Measurements from ENCODE around the gene PRKAR1A.
"Not testable (repeated sequence)": the region's sequence is repeated elsewhere in the genome, so short reads cannot be mapped to it uniquely, and the experiment has no call there.

PRKAR1A gene

DNA sequence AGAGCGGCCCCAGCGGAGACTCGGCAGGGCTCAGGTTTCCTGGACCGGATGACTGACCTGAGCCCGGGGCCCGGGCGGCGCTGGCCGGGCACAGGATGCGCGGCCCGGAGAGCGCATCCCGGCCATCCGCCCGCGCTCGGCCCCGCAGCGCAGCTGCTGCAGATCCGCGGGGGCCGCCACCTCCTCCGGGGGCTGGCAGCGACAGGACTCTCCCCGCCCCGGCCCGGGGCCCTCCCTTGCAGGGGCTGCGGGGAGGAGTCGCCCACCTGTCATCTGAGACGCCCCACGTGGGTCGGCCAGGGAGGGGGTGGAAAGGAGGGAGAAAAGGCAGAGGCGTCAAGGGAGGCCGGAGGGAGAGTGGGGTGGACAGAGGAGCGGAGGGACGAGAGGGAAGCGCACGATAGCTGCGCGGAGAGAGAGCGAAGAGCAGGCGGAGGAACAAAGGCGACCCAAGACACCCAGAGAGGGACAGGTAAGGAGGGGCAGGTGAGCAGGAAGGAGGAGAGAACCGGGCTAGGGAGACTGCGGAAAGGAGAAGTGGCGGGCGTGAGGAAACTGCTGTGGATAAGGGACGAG, 471 bp upstream of the PRKAR1A start:
- peak; percentile 74 for DNase-seq

DNA sequence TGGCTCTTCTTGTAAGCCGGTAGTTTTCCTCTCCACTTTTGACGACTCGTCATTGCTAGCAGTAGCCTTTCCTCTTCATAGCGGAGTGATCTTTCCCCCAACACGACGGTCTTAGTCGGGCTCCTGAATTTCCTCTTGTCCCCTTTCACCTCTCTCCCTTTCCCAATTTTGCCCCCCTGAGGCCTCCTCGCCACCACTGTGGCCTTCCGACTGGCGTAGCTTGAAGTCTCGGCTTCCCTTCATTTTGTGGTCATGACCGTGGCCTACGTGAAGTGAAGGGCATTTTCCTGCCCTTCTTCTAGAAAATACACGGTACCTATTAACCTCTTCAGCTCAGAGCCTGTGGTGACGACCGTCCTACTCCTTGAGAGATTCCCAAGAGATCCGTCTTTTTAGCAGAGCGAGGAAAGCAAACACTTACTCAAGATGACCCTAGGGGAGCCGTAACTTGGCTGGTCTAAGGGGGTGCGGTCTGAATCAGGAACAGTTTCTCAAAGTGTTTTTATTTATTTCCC, 787 bp downstream of the PRKAR1A start:
- DNase-seq: peak; percentile 78

DNA sequence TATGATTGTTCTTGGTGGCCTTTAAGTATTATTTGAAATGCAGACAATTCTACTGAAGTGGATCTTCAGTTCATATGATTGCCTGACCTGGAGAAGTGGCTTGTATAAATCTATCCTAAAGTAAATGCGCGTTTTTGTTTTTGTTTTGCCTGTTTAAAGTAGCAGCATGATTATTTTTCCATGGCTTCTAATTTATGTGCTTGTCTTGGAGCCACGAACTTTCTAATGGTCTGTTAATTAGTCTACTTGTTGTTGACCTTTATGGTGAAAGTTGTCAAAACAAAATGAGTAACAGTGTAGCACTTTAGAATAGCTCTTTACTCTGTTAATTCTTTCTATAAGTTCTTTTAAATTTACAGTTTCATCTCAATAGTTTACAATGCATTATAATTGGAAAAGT, 1.7 kb downstream of the PRKAR1A start:
- no peak for DNase-seq

DNA sequence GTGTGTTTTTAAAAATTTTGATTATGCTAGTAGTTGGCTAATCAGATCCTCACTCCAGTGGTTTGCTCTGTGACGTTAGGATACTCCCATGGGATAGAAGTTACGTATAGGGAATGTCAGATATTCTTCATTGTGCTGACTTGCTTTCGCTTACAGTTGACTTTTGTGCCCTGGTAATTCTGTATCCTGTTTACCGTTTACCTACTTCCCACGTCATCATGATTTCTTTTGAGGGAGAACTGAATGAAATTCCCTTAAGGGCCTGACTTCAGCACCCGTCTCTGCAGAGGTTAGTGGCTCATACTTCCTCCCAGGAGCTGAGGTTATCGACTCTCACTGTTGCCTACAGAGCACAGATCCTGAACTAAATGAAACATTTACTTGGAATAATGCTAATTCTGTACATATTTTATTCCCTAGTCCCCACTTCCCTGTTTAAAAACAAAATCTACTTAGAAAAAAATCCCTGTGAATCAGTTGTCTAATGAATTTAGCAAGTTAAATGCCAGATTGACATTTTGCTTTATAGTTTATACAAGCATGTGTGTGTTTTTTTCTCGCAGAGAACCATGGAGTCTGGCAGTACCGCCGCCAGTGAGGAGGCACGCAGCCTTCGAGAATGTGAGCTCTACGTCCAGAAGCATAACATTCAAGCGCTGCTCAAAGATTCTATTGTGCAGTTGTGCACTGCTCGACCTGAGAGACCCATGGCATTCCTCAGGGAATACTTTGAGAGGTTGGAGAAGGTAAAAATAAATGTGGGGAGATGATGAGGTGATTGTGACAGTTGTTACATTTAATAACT, 2.8 kb downstream of the PRKAR1A start:
- DNase-seq: no peak

DNA sequence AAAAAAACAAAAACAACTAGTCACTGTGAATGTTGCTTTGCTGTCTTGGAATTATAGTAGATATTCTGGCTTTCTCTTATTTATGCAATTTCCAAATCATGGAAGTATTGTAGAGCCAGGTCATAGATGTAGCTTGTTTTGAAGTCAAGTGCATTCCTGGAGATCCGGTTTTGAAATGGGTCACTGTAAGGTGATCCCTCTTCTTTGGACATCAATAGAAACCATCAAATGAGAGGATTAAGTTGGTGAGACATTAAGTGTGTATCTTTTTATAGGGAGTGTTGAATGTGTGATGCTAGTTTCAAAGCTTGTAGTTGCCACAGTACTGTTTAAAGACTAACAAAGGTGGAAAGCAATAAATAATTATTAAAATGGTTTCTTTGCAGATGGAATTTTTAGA, 4.5 kb downstream of the PRKAR1A start:
- DNase-seq: no peak

DNA sequence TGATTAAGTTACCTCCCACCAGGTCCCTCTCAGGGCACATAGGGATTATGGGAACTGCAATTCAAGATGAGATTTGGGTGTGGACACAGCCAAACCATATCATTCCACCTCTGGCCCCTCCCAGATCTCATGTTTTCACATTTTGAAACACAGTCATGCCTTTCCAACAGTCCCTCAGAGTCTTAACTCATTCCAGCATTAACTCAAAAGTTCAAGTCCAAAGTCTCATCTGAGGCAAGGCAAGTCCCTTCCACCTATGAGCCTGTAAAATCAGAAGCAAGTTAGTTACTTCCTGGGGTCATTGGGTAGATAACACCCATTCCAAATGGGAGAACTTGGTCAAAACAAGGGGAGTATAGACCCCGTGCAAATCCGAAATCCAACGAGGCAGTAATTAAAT, 5.4 kb downstream of the PRKAR1A start:
- DNase-seq: not testable (repeated sequence)

DNA sequence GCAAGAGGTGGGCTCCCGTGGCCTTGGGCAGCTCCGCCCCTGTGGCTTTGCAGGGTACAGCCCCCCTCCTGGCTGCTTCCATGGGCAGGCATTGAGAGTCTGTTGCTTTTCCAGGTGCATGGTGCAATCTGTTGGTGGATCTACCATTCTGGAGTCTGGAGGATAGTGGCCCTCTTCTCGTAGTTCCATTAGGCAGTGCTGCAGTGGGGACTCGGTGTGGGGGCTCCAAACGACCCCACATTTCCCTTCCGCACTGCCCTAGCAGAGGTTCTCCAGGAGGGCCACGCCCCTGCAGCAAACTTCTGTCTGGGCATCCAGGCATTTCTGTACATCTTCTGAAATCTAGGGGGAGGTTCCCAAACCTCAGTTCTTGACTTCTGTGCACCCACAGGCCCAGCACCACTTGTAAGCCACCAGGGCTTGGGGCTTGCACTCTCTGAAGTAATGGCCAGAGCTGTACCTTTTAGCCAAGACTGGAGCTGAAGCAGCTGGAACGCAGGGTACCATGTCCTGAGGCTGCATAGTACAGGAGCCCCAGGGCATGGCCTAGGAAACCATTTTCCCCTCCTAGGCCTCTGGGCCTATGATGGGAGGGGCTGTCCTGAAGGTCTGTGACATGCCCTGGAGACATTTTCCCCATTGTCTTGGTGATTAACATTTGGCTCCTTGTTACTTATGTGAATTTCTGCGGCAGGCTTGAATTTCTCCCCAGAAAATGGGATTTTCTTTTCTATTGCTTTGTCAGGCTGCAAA, 6.0 kb downstream of the PRKAR1A start:
- no peak for DNase-seq

DNA sequence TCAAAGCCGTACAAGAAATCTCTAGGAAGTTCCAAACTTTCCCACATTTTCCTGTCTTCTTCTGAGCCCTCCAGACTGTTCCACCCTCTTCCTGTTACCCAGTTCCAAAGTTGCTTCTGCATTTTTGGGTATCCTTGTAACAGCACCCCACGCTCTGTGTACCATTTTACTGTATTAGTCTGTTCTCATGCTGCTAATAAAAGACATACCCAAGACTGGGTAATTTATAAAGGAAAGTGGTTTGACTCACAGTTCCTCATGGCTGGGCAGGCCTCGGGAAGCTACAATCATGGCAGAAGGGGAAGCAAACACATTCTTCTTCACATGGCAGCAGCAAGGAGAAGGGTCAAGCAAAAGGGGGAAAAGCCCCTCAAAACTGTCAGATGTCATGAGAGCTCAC, 6.8 kb downstream of the PRKAR1A start:
- not testable (repeated sequence) for DNase-seq

DNA sequence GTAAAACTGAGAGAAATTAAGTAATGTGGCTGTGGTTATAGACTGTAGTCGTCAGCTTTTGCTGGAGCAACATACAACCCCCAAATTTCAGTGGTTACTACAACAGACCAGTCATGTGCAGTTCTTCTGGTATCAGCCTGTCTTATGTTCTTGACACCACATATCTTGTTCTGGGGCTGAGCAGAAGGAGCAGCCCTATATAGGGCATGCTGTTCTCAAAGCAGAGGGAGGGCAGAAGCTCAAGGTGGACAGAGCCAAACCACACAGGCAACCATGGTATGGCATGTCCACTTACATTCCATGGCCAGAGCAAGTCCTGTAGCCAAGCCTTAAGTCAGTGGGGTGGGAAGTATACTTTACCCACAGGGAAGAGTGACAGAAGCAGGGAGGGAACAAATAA, 7.7 kb downstream of the PRKAR1A start:
- no peak for DNase-seq

DNA sequence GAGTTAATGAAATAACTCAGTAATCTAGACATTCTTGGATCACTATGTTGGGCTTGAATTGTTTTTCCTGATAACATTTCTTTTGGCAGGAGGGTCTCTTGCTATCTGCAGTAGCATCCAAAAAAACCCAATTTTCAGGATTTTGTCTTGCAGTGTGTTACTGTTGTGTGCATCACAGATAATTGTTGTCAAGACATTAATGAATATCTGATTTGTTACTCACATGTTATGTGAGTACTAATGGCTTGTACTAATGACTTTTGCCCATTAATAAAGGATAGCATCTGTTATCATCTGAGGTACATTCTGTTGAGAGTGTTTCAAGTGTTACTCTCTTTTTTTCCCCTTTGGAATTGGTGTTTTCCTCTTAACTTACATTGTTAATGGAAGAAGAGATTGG, 10.0 kb downstream of the PRKAR1A start:
- no peak for DNase-seq

DNA sequence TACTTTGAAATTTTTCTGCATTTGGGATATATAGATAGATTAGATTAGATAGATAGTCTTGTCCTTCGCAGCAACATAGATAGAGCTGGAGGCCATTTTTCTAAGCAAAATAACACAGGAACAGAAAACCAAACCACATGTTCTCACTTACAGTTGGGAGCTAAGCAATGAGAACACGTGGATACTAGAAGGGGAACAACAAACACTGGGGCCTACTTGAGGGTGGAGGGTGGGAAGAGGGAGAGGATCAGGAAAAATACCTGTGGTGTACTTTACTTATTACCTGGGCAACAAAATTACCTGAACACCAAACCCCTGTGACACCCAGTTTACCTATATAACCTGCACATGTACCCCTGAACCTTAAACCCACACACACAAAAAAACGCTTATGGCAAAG, 14.3 kb downstream of the PRKAR1A start:
- no peak for DNase-seq

DNA sequence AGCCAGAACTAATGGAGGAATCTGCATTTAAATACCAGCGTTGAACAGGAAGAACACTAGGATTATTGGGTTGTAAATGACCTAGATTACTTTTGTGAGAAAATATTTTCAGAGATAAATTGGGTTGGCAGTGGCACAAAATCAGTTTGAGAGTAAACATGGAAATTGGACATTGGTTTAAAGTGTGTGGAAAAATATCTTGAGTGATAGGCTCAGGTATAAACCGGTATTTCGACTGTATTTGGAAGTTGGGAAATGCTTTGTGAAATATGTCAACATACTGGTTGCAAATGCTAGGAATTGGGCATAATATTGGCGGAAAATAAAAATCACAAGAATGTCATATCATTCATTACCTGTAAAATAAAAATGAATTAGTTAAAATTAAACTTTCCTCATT, 15.1 kb downstream of the PRKAR1A start:
- DNase-seq: no peak

DNA sequence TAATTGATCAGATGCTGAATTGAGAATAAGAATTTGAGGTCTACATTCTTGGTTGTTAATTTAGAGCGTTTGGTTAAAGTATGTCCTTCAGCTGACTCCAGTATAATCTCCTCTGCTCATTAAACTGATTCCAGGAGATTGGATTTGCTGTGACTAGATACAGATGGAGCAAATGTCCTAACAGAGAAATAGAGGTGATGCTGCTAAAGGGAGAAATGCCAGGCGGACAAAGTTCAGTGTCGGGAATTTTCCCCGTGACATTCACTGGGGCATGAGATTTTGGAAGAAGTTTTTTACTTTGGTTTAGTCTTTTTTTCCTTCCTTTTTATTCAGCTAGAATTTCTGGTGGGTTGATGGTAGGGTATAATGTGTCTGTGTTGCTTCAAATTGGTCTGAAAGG, 19.0 kb downstream of the PRKAR1A start:
- DNase-seq: no peak

DNA sequence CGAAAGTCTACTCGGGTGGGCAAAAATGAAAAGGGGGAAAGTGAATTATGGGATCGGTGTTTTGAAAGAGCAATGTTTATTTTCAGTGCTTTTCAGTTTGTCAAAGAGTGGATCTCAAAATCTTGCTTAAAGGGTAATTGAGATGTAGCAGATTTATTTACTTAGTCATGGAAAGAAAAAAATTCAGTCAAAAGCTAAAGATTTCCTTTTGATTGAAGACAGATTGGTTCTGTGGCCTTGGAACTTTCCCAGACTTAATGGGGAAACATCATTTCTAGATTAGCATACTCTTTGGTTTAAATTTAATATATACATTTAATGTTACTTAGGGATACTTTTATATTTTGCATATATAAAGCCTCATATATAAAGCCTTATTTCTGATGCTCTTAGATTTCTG, 20.6 kb downstream of the PRKAR1A start:
- no peak for DNase-seq

DNA sequence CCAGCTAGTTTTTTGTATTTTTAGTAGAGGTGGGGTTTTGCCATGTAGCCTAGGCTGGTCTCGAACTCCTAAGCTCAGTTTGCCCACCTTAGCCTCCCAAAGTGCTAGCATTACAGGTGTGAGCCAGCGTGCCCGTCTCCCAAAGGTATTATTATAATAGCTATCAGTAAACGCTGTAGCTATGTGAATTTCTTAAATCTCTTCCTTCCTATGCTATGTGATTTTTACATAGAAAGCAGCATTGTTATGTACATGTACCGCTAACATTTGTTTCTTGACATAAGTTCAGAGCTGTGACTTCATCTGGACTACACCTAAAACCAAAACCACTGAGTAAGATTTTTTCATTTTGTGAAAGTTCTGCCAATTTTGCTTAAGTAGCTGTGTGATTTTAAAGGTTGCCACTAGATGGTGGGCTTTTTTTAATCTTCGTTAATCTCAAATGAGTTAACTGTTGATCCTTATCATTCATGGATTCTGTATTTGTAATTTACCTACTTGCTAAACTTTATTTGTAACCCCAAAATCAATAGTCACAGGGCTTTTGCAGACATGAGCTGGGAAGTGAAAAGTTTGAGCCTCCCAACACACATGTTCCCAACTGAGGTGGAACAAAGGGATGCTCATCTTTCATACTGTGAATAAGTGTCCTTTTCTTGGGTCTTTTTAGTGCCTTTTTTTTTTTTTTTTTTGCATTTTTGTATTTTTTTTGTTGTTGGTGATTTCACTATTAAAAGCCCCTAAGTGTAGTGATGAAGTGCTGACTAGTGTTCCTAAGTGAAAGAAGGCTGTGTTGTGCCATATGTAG, 21.9 kb downstream of the PRKAR1A start:
- no peak for DNase-seq

DNA sequence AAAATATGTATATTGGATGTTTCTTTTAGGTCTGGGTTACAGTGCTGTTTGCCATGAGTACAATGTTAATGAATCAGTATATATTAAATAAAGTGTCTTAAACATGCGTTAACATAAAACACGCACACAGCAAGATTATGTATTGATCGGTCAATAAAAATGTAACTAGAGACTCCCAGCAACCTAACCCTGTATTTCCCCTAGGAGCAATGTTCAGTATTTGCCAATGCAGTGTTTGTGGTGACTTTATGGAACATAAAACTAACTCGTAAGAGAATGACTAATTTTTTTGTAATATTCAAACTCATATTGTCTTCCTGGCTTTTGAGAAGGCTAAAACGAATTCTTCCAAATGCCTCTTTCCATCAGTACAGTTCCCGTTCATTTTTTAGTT, 22.5 kb downstream of the PRKAR1A start:
- no peak for DNase-seq

DNA sequence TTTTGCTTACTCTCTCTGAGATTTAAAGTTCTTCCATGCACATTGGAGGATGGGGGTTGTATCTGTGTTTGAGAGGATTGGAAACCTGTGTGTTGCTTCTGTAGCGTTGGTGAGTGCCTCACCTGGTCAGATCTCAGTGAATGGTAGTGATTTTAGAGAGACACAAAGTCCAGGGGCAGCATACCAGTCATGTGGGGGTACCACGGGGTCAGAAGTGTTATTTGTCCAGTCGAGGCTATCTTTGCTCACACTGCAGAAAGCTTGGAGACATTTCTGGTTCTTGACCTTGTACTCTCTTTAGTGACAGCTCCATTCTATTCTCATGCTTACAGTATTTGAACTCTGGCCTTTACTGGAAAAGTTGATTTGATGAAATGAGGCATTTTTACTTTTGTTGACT, 23.7 kb downstream of the PRKAR1A start:
- DNase-seq: no peak

DNA sequence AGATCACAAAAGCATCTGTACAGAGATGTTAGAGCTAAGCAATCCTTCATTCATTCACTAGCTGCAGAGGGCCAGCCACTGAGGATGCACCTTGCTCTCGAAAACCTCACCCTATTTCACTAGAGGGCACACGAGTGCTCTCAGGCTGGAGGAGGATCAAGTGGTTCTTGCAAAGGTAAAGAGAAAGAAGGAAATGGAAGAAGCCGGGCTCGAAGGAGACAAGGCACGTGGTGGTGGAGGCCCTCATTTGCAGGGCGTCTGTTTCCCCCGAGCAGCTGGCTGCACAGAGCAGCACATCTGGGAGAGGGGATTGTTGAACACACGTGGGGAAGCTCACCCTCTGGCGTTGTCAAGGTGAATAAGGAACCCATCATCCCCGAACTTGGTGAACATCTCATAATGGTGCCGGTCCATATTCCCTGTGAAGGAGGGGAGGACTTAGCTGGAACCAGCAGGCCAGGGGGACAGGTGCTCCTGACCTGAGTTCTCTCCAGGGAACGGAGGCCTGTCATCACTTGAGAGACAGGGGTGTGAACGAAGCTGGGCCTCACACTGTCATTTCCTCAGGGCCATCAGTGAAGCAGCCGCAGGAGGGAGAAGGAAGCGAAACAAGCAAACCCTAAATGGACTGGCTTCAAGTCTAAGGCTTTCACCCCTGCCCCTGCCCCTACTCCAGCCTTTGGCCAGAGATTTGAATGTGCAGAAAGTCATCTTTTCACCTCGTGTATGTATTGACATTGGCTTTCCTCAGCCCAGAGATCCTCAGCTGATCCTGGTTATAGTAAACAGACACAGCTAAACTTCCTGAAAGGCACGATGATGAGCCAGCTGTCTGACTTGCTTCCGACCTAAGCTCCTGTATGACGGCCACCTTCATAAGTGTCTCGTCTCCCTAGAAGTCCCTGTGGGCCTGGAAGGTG, 27.6 kb downstream of the PRKAR1A start:
- DNase-seq: peak; percentile 4

DNA sequence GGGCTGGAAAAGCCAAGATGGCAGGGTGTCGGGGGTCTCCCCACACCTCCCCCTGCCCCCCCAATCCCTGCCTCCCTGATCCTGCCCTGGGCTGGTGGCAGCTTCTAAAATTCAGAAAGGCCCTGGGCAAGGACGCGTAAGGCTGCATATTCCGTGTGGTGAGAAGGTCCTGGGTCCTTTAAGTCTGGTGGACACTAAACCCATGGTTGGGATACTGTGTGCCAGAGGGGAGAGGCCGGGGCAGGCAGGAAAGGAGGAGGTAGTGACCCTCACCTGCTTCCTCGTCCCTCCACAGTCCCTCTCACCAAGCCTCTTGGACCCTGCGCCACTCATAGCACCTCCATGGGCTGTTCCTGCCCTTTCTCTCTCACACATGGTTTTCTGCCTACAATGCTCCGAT, 28.8 kb downstream of the PRKAR1A start:
- no peak for DNase-seq

DNA sequence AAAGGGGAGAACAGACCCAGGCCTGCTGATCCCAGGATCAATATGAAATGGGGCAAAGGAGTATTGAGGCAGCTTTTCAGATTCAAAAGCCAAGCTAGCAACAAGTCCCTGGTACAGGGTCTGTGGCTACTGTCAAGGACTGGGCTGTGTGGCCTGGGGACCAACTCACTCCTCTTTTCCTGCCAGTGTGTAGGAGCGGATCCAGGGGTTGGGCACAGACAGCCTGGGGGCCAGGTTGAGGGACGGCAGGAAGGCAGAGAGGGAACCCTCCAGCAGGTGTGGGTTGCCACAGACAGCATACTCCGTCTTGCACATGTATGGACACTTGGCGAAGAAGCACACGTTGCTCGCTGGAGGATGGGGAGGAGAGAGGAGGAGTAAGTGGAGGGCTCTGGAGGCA, 29.6 kb downstream of the PRKAR1A start:
- no peak for DNase-seq

DNA sequence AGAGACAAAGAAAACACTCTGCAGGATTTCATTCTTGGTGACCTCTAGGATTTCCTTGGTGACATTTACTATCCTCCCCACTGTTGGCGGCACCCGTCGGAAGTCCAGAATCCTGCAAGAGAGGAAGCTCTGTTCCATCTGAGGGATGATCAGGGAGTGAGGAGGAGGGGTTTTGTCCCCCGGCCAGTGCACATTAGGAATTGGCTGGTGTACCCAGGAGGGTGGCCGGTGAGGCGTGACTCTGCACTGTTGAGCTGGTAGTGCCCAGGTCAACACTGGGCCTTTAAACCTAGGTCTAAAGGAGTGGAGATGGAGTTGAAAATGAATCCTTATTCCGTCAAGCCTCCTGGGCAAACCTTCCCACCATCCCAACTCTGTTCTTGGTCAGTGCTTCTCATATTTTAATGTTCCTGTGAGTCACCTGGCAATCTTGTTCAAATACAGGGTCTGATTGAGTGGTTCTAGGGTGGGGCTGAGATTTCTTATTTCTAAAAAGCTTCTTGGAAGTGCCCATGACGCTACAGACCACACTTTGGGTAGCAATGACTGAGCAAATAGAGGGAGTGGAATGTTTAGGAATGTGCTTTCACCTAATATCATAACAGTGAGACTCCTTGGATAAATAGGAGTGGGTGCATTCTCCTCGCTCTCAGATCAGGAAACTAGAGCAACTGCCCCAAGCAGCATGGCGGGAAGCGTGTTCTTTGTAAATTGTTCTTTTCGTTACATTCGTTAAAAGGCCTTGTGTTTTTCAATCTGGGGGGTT, 30.7 kb downstream of the PRKAR1A start:
- DNase-seq: no peak
